HG03460 (cell line): Measurements from ENCODE around the gene PTPRC.

Experiments
- ATAC-seq: cut with Tn5 transposase; IDR thresholded peaks from one replicate; pipeline ENCODE4 v1.9.1; 2021; ENCODE audit not compliant: unreplicated experiment

The PTPRC gene

GRCh38 chr1:198619375-198620140 lies 19.3 kb upstream of the PTPRC start:
- ATAC-seq: no peak

GRCh38 chr1:198620218-198620617 lies 18.6 kb upstream of the PTPRC start:
- ATAC-seq: no peak

GRCh38 chr1:198620951-198621824 lies 17.7 kb upstream of the PTPRC start:
- ATAC-seq: peak; percentile 67

DNA sequence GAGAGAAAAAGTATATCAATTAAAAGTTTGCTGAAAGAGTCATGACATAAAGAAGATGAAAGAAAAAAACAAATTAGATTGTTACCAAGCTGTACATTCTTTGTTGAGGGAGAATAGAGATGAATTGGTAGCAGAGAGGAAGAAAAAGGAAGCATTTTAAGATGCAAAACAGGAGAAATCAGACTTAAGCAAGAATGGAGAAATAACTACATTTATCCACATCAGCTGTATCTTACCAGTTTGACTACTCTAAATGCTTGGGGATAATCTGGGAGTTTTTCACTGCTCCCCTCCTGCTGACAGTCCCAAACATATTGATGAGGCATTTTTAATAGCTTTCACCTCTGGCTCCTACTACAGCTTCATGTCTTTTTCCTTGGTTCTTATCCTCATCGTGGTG lies 16.8 kb upstream of the PTPRC start:
- no peak for ATAC-seq

DNA sequence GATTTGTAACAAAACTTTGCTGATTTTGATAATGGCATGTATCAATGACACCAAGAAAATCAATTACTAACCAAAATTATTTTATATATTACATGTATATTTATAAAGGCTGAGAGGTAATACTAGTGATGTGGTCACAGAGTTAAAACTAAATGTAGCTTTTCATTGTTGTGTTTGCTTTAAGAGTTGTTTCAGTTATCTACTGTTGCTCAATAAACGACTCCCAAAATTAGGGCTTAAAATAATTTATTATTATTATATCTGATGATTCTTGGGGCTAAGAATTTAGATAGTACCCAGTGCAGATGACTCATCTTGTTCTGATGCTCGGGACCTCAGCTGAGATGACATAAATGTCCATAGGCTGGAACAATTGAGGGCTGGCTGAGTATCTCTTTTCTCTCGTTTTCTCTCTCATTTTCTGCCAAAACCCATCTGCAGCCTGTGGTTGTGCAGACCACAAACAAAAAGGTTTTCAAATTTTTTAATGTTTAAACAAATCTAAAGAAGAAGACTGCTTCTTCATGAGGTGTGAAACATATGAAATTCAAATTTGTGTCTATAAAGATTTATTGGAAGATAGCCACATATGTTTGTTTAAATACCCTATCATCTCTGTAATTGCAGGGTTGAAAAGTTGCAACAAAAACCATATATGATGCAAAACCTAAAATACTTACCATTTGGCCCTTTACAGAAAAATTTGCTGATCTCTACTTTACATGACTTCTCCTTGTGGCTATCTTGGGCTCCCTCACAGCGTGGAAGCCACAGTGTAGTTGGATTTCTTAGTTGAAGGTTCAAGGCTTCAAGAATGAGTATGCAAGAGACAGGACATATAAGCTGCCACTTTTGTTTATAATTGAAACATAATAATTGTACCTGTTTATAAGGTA lies 14.8 kb upstream of the PTPRC start:
- ATAC-seq: peak; percentile 24

DNA sequence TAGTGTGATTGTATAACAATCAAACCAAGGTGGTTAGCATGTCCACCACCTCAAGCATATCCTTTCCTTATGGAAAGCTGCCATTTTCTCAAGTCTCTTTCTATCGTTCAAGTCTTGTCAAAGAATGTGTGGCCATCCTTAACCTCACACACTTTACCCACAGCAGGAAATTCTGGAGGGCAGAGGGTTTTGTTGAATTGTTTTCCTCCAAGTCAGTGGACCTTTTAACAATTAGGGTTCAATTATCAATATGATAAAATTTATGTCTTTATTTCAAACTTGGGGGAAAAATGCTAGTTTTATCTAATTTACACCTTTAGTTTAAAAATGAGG lies 14.2 kb upstream of the PTPRC start:
- no peak for ATAC-seq

DNA sequence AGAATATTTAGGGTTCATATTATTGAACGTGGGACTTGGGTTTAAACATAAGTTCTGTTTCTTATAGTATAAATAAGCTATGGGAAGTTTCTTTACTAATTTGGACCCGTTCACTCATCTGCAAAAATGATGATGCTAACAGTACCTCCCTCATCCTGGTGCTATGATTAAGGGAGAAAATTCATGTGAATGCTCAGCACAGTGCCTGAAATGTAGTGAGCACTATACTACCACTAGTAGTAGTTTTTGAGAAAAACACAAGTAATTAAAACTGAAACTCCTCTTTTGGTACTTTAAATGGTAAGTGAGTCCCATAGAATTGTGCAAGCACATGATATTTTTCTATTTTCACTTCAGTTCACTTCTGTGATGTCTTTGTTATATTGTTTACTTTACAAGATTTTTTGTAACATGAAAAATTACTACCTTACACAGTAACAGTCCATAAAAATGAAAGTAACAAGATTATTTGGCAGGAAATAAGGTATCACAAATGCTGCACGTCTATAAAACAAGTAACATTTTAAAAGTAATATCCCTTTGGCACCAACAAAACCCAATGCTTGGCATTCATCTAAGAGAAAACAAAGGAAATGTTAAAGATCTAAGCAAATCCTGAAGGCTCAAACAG lies 11.3 kb upstream of the PTPRC start:
- ATAC-seq: no peak

DNA sequence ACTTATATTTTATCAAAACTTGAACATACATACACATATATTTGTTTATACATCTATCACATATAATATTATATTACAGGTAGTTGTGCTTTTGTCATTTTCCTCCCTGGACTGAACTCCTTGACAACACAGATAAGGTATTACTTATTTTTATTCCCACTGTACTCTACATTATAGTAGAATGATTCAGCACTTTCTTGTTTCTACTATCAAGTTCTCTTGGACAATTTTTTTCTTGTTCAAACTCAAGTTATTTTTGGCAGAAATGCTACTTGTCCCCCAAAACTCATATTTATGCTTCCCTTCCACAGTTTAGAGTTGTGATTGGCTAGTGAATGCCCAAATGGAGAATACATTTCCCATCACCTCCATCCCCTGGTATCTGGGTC lies 10.8 kb upstream of the PTPRC start:
- ATAC-seq: no peak

DNA sequence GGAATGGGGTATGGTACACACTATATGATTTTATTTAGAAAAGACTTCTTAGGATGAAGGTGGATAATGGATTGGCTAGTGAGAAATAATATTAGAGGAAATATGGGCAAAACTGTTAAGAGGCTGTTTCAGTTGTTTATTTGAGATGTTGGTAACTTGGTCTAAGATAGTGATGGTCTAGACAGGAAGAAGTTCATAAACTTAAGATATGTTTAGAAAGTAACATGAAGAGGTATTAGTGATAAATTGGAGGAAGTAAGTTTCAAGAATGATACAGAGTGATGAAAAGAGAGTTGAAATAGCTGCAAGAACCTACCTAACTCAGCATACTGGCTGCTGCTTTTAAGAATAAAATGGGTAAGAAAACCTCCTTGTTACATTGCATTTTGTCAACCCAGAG lies 9.2 kb upstream of the PTPRC start:
- ATAC-seq: no peak

- no peak for ATAC-seq
These were observed 8.0 kb upstream of the PTPRC start for GRCh38 chr1:198630863-198631262.

DNA sequence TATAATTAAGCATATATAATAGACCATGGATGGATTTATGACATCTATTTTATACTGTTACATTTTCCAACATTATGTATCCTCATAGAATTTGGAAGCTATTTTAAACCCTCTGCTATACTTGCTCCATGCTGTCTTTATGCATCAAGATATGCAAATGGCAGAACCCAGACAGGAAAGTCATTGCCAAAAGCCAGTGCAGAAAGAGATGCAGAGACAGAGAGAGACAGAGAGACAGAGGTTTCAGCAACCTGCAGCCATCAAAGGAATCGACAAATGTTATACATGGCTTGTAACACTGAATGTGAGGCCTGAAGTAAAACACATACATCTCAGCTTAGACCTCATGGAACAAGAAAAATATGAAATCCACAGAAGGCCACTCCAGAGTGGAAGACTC lies 7.5 kb upstream of the PTPRC start:
- no peak for ATAC-seq

DNA sequence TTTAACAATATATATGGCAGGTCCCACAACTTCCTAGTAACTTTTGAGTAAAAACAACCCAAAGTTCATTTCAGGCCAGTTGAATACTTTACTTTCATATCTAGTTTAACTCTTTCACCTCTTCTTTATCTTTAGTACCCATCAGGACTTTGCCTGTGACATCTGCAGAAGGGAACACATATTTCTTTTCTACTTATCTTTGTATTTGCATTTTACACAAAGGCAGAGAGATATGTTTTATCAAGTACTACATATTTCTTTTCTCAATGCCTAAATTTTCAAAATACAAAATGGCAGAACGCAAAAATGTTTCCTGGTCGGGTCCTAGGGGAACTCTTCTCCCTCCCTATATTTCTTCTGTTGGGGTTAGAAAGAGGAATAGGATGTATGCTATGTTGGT lies 6.8 kb upstream of the PTPRC start:
- ATAC-seq: no peak

GRCh38 chr1:198633675-198634121 lies 5.1 kb upstream of the PTPRC start:
- no peak for ATAC-seq

GRCh38 chr1:198635964-198636363 lies 2.9 kb upstream of the PTPRC start:
- no peak for ATAC-seq

GRCh38 chr1:198636391-198636790 lies 2.4 kb upstream of the PTPRC start:
- no peak for ATAC-seq

DNA sequence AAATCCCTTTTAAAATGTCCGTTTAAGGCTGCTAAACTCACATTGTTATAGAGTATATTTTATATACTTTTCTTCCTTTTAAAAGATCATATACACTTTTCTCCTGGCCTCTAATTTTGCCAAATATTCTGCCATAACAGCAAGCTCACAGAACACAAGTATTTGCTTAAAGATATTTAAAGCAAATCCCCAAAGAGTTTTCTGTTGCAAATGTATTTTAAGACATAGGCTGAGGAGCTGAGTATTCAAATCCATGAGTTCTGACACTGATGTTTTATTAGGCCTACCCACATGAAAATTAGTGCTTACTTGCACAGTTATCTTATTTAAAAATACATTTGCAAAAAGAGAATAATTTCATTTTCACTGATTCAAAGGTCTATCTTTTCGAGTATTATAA lies 1.7 kb upstream of the PTPRC start:
- ATAC-seq: no peak

DNA sequence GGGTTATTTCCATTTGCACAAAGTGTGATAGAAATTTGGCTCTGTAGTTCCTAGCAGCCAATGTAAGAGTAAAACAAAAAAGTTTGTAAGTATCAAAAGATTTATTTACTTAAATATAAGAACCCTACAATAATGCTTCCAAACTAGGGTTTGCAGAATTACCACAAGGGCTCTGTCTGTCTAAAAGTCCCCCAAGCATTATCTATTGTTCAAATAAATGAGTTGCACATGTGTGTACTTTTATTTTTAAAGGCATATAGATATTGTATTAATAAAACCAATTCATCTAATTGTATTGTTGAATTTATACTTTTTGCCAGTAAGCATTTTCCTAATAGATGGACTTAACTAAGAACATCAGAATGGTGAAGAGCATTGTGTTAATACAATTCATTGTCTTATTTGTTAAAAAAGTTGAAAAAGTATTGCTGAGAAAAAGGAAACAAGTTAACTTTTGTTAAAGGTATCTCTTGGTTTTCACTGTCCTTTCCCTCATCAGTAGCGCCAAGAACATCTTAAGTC lies 863 bp upstream of the PTPRC start:
- ATAC-seq: no peak

DNA sequence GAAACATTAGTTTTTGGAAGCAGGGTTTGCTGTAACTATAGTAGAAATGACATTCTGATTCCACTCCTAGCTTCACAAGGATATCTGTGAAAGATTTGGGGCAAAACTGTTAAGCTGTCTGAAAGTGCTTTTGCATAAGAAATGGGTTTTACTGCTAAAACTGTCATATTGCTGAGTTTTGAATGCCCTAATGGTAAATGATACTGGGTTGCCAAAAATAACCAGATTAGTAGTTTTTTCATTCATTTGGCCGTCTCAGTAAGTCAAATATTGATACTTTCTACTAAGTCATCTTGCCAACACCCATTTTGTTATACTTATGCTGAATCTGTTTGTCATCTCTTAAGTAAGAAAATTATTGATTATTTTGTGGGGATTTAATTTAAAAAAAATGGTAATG lies 399 bp upstream of the PTPRC start:
- ATAC-seq: peak; percentile 23

- no peak for ATAC-seq
These were observed 867 bp downstream of the PTPRC start for GRCh38 chr1:198639671-198640143.

GRCh38 chr1:198640174-198640573 lies 1.3 kb downstream of the PTPRC start:
- no peak for ATAC-seq

GRCh38 chr1:198641501-198641900 lies 2.7 kb downstream of the PTPRC start:
- ATAC-seq: peak; percentile 54
